HG03575 (cell line): ENCODE results near the gene E4F1.

Source experiments
- ATAC-seq: cut with Tn5 transposase; IDR thresholded peaks from one replicate; pipeline ENCODE4 v1.9.1; 2021; ENCODE audit not compliant: unreplicated experiment, insufficient number of reproducible peaks, low FRiP score; ENCODE audit errors: extremely low read depth

Gene E4F1

GRCh38 chr16:2216330-2216729 is 7.1 kb upstream of the E4F1 start:
- ATAC-seq = no peak

DNA sequence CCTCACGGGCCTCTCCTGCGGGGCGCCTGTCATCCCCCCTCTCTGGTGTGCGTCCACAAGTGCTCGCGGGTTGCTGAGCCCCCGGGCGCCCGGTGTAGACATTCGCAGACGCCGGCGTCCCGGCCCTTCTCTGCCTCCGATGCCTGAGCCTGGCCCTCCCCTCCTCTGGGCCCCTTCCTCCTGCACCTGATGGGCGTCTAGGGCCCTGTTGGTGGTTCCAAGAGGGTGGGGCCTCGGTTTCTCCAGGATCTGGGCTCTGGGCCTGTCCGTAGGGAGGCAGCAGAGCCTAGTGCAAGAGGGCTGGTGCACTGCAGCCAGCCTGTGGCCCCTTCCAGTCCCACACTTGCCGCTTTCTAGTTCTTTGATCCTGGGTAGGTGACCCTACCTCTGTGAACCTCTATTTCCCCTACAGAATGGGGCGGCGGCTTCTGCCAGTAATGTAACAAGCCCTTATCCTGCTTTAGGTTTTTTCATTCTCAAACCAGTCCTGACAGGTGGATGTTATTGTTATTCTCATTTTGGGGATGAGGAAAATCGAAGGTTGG is 623 bp downstream of the E4F1 start:
- no peak for ATAC-seq

DNA sequence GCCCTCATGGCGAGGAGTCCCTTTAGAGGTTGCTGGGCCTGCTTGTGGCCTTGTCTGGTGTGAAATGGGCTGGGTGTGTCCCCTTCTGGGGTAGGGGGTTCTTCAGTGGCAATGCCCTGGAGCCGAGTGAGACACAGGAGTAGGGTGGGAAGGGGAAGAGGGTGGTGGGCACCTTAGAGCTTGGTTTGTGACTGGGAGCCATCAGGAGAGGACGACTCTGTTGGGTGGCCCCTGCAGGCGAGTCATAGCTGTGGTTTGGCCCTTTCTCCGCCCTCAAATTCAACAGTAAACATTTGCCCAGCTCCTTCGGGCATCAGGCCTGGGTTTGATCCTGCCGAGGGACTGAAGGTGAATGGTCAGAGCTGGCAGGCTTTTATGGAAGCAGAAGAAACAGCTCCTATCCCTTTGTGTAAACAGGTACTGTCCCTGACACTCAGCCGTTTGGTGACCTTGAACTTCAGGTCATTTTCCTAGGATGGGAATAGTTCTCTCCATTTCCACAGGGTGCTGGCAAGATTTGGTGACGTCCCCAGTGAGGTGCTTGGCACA is 2.9 kb downstream of the E4F1 start:
- ATAC-seq = no peak

DNA sequence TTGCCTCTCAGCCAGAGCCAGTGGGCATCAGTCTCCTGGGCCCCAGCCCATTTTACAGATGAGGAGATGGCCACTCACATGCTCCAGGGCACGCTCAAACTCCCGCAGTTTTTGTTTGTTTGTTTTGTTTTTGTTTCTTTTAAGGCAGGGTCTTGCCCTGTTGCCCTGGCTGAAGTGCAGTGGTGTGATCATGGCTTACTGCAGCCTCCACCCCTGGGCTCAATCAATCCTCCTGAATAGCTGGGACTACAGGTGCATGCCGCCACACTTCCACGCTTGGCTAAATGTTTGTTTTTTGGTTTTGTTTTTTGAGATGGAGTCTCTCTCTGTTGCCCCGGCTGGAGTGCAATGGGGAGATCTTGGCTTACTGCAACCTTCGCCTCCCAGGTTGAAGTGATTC is 3.5 kb downstream of the E4F1 start:
- ATAC-seq = no peak

DNA sequence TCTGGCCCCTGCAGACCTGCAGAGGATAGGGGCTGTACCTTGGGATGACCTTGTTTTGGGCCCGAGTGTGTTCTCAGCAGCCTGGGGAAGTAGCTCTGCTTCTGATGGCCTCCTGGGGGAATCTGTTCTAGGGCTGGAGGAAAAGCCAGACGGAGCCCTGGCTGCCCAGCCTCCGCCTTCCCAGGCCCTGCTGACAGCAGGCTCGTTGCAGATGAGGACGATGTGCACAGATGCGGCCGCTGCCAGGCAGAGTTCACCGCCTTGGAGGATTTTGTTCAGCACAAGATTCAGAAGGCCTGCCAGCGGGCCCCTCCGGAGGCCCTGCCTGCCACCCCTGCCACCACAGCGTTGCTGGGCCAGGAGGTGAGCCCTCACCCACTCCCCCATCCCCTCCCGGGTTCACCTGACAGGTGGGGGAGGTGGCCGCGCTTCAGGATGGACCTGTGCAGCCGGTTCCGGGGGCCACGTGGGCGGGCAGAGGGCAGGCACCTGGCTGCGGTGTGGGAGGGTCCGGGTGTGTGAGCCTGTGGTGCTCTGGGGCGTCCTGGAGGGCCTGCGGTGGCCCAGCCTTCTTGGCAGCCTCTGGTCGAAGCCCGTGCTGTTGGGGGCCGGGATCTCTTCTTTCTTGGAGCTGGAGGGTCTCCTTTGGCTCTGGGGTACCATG is 4.9 kb downstream of the E4F1 start:
- no peak for ATAC-seq

DNA sequence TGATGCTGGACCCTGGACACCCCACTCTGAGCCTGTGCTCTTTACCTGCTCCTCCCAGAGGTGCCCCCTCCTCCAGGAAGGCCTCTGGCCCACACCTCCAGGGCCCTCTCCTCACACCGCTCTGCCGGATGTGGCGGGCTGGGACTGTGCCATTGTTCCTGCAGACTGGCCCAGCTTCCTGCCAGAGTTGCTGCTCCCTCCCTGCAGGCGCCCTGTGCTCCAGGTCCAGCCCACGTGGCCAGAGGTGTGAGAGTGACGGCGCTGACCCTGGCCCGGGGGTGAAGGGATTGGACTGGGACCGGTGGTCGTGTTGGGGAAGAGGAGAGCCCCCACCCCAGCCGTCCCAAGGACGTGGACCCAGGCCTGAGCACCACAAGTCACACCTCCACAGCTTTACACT is 5.7 kb downstream of the E4F1 start:
- ATAC-seq = no peak

DNA sequence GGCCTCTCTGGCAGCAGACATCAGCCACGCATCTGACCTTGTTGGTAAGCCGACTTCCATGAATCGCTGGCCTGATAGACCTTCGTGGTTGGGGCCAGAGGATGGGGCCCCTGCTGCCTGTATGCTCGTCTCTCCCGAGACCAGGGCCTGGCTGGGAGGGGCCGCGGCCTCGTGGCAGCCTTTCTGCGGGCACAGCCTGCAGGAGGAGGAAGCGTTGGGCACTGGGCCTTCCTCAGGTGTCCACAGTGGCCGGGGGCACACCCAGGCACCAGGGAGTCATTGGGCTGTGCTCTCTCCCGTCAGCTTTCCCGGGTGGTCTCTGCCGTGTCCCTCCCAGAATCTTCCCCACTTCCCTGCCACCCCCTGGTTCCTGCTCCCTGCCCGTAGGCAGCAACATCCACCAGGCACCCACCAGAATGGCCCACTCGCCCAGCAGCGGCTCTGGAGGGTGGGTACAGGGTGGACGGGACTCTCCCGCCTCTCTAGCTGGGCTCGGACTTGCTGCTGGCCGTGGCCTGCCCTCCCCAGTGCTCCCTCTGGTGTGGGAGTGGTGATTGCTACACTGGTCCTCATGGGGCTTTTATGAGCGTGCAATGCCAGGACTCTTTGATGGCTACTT is 6.3 kb downstream of the E4F1 start:
- no peak for ATAC-seq

GRCh38 chr16:2230376-2230775 is 7.0 kb downstream of the E4F1 start:
- ATAC-seq = no peak

DNA sequence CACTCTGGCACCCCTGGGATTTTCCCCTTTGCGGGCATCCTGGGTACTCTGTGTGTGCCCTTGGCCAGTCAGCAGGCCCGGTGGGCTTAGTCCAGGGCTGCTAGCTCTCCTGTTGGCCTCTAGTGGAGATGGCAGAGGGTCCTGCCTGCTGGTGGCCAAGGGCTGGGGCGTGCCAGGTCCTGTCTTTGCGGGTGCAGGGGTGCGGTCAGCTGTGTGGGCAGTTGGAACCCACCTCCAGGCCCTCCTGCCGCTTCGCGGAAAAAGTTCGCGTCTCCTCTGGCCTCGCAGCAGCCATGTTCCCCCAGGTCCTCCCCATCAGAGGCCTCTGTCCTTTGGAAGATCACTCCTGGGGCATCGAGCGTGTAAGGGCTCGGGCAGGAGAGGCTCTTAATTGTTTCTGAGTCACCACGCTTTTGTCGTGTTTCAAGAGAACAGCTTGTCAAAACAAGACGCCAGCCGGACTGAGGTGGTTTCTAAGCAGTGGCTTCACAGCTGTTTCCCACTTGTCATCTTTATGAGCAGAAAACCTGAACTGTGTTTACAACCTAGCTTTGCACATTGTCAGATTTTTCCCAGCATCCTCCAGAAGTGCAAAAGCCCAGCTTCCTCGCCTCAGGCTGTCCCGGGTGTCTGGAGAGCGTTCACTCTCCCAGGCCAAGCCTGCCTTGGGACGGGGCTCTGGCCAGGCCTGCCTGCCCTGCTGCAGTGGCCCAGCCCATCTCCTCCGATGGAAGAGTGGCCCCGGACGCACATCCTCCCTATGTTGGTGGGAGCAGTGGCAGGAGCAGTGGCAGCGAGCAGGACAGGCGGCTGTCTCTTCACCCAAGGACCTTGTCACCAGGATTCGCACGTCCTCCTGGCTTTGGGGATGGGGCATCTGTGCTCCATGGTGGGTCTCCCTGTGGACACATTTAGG is 7.9 kb downstream of the E4F1 start:
- no peak for ATAC-seq

GRCh38 chr16:2232094-2232990 is 9.0 kb downstream of the E4F1 start:
- no peak for ATAC-seq

DNA sequence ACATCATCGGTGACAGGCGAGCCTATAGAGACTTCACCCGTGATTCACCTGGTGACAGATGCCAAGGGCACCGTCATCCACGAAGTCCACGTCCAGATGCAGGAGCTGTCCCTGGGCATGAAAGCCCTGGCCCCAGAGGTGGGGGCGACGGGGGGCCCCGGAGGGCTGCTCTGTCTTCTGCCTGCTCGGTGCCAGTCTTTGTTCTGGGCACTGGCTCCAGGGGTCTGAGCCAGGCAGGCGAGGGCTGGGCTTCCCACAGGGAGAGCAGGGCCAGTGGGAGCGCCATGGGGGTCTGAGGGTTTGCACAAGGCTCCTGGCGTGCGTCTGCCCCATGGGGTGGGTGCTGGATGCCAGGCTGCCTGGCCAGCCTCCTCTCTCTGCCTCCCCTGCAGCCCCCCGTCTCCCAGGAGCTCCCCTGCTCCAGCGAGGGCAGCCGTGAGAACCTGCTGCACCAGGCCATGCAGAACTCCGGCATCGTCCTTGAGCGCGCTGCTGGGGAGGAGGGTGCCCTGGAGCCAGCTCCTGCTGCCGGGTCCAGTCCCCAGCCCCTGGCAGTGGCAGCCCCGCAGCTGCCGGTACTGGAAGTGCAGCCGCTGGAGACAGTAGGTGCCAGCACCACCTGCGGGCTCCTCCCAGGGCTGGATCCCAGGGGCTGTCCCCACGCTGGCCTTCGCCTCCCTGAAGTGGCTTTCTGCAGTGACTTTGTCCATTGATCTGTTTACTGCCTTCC is 9.8 kb downstream of the E4F1 start:
- ATAC-seq = no peak

DNA sequence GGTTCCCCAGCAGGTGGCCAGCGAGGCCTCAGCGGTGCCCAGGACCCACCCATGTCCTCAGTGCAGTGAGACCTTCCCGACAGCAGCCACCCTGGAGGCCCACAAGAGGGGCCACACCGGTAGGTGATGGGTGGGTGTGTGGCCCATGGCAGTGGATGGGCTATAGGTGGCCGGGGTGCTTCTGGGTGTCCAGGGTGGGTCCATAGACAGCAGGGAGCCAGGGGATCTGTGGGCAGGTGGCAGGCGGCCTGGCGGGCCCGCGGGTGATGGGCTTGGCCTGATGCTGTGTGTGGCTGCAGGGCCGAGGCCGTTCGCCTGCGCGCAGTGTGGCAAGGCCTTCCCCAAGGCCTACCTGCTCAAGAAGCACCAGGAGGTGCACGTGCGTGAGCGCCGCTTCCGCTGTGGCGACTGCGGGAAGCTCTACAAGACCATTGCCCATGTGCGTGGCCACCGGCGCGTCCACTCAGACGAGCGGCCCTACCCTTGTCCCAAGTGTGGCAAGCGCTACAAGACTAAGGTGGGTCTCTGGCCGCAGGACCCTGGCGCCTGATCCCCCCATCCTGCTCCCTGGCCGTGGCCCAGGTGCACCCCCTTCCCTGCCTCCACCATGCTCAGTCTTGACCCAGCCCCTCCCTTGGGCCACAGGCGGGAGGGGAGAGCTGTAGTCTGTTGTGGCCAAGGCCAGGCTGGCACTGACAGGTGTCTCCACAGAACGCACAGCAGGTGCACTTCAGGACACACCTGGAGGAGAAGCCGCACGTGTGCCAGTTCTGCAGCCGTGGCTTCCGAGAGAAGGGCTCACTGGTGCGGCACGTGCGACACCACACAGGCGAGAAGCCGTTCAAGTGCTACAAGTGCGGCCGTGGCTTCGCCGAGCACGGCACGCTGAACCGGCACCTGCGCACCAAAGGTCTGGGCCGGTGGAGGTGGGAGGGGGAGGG is 10.8 kb downstream of the E4F1 start:
- no peak for ATAC-seq

- no peak for ATAC-seq
Measured at GRCh38 chr16:2234813-2235170, 11.4 kb downstream of the E4F1 start.

DNA sequence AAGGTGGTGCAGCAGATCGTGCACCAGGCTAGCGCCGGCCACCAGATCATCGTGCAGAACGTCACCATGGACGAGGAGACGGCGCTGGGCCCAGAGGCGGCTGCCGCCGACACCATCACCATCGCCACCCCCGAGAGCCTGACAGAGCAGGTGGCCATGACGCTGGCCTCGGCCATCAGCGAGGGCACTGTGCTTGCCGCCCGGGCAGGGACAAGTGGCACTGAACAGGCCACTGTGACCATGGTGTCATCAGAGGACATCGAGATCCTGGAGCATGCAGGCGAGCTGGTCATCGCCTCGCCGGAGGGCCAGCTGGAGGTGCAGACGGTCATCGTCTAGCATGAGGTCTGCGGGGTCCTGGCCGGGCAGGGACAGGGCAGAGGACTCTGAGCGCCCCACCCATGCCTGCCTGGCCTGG is 11.9 kb downstream of the E4F1 start:
- ATAC-seq = no peak

- no peak for ATAC-seq
Measured at GRCh38 chr16:2235695-2236336, 12.4 kb downstream of the E4F1 start.

DNA sequence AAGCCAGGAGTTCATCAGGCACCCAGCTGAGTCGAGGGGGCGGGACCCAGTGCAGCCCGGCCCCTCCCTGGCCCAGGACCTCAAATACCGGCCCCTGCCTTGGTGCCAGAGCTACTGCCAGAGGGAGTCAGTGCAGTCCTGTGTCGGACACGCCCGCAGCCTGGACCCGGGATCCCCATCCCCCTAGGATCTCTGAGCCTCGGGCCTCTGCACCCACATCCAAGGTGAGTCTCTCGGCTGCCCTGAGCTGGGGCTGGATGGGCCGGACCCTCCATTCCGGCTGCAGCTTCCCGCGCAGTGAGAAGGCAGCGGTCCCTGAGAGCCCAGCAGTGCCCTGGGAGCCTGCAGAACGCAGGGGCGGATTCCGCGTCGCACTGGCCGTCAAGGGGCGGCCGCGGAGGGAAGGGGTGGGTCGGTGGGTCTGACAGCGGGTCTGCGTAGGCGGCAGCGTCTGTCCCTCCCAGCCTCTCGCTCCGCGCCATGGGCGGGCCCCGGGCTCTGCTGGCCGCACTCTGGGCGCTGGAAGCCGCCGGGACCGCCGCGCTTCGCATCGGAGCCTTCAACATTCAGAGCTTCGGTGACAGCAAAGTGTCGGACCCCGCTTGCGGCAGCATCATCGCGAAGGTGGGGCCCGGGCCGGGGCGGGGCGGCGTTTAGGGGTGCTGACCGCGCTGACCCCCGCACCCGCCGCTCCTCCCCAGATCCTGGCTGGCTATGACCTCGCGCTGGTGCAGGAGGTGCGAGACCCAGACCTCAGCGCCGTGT is 13.1 kb downstream of the E4F1 start, which contains the start of gene DNASE1L2:
Gene DNASE1L2, plus strand, starts transcription at position 108 of the 765 bp plus-strand sequence. Its CDS starts 373 bp downstream, at position 481.
- ATAC-seq = no peak
